Fibroblast of the conjunctiva (primary cell): ENCODE data around the gene MYH13.

ENCODE experiments used
- DNase-seq: peaks from one replicate; pipeline ENCODE4 v3.0.0-alpha.2; 2010; ENCODE audit warnings: low read depth

The MYH13 gene

DNA sequence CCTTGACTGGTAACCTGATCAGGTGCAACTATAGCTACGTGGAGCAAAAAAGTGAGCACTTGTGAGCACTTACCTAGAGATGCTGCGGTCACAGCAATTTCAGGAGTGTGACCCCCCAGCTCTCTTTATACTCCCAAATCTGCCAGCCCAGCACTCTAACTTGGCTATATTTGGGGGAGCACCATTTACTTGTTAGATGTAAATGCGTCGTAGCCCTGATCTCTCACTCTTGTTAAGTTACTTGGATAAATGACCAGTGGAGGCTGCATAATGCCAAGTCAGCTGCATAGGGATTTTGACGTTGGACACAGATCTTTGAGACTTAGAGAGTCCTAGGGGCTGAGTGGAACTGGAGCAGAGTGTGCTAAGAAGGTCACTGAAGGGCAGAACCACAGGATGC lies at the start of gene MYH13:
Gene MYH13 (minus strand): TSS at position 101 of the 400 bp plus-strand sequence. CDS start 8,476 bp downstream, outside the sequence.
- DNase-seq: no peak

DNA sequence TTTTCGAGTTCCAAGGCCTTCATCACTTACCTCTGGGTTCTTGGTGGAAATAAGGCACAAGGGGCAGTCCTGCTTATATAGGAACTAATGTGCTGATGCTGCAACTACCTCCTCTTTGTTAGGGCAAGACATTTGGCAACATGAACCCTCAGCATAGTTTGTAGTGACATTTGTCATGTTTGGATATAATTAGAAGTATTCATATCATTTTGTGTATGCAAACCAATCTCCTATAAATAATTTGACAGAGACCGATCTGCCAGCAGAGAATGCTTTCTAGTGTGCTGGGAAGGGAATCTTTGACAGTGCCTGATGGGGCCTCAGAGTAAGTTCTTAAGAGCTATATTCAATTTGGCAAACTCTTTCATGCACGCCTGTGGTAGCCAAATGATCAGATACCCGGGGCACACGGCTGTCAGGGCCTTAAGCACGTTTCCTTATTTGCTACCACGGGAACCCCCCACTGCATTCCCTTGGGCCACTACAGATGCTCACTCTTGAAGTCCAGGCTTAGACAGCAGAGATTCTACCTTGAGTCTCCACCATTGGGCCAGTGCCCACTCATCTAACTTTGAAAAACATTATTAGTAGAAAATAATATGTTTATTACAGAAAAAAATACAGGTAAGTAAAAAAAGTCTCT lies 49.2 kb upstream of the MYH13 start, which contains the start of gene MYH8:
Gene MYH8 (minus strand): TSS at position 51 of the 643 bp plus-strand sequence. CDS start 1,723 bp downstream, outside the sequence.
- no peak for DNase-seq

DNA sequence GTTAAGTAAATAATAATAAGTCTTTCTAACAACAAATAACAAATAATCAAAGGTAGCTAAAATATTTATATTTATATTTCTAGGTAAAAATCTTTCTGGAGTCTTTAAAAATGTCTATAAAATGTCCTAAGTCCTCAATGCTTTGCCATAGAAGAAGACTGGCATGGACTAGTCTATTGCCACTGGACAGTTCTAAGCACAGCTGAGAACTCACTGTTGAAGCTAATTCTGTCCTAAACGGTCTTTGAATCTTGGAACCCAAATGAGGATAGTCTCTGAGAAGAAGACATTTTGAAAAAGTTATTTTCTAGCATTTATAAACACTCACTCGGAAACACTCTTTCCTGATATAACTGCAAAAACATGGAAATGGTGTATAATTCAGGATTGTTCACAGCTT lies 48.4 kb upstream of the MYH13 start:
- no peak for DNase-seq

DNA sequence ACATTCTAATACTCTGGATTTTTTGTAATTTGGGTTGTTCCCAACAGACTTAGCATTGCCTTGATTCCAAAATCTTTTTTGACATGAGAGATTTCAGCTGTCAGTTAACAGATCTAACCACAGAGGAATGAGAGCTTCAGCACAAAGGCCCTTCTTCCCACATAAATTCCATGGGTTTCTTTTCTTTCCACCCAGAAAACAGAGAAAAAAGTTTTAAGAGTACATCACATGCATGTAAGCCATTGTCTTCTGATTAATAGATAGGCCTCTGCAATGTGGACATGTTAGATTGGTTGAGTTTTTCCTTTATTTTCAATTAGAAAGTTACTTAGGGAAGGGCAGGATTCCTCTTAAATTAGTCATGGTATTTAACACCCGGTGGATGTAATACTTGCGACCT lies 48.0 kb upstream of the MYH13 start:
- no peak for DNase-seq

DNA sequence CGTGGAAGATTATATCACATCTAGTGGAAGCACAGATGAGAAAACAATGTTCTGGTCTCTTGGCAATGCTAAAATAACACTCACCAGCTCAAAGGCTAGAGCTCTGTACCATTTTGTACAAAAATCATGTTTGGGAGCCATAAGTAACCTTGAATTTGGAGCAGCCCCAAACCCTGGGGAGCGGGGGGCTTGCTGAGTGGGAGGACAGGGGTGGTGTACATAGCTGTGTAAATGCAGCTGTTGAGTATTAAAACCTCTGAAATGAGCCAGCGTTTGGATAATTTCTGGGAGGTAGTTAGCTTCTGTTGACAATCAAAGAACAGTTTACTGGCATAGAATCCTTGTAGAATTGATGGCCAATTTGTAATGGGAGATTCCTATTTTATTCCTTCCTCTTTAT lies 44.6 kb upstream of the MYH13 start:
- no peak for DNase-seq

DNA sequence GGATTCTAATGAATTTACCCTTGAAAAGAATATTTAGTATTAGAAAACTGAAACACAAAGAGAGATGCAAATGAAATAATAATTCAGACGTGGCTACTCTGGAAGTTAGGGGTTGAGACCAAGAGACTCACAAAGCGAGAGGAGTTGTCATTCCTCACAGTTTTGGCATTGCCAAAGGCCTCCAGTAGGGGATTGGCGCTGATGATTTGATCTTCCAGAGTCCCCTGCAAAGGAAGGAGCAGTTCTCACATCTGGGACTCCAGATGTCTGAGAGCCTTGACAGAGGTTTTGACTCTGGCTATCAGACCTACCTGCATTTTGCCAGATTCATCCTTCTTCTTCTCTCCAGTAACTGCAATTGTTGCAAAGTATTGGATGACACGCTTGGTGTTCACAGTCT lies 42.4 kb upstream of the MYH13 start:
- no peak for DNase-seq

DNA sequence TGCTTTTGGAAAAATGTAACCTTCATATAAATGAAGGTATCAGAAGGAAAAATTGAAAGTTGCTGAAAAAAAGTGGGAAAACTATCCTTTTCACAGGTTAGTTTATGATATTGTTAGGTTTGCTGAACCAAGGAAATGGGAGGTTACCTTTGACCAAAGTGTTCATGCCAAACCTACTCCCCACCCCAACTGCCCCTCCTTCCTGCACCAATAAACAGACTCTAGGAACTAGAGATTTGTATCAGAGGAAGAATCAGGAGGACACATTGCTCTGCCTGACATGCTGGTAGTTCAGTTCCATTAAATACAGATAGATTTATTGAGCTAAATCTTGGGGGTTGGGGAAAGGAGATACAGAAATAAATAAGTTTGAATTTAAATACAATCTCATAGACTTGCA lies 30.8 kb upstream of the MYH13 start:
- DNase-seq: no peak

DNA sequence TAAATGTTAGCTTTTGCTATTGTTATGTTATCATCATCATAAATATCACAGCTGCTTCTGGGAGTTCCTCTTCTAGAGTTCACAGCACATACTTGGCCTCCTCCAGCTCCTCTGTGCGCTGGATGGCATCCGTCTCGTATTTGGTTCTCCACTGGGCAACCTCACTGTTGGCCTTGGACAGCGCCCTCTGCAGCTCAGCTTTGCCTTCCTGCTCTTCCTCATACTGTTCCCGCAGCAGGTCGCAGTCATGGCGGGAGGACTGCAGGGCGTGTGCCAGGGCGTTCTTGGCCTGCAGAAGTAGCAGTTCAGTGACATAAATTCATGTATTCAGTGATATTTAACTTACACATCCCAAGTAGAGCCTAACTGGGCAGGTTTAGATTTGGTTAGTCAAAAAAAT lies 25.5 kb upstream of the MYH13 start:
- no peak for DNase-seq

DNA sequence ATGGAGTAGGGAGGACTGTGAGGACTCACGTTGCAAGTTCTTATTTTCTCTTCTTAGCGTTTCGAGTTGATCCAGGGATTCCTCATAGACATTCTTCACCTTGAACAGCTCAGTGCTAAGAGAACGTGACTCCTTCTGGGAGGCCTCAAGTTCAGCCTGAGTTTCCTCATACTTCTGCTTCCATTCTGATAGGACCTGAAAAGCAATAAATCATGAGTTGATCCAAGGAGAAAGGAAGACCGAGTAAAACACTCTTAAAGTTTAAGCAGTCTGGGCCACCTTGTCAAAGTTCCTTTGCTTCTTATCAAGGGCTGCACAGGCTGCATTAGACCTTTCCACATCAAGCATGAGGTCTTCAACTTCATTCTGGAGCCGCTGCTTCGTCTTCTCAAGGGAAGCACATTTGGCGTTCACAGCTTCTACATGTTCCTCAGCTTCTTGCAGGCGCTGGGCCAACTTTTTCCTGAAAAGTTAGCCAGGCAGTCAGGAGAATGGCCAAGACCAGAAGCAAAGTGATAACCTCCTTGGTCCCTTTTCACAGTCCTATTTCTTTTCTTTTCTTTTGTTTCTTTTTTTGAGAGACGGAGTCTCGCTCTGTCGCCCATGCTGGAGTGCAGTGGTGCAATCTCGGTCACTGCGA lies 23.8 kb upstream of the MYH13 start:
- no peak for DNase-seq

DNA sequence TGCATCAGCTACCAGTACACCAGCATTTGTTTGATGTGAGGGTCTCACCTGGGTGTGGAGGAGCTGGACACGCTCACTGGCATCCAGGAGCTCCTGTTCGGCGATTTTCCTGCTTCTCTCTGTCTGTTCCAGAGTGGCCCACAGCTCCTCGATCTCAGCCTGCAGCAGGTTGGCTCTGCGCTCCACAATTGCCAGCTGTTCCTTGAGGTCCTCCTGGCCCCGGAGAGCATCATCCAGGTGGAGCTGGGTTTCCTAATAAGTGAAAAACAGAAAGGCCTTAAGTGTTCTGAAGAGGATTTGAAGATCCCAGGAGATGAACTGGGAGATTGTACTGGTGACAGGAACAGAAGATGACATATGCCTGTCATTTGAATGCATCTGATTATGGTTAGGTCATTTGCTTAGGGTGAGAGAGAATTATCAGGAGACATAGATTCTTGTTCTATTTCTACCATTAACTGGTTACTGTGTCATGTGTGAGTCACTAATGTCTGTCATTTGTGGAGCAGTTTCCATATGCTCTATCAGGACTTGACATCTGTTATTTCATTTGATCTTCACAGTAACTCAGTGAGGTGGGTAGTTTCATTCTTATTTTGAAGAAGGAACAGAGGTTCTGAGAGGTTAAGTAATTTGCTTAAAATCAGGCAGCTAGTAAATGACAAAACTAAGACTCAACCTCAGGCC lies 21.5 kb upstream of the MYH13 start:
- DNase-seq: no peak

DNA sequence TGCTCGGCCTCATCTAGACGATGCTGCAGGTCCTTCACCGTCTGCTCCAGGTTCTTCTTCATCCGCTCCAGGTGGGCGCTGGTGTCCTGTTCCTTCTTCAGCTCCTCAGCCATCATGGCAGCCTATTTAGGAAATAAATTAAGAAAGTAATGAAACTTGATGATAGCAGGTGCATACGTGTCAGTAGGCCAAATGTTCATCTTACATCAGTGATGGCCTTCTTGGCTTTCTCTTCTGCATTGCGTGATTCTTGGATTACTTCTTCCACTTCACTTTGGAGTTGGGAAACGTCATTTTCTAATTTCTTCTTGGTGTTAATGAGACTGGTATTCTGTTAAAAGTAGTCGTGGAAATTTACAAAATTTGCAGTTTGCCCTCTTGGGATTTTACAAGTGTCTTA lies 20.1 kb upstream of the MYH13 start:
- DNase-seq: no peak

DNA sequence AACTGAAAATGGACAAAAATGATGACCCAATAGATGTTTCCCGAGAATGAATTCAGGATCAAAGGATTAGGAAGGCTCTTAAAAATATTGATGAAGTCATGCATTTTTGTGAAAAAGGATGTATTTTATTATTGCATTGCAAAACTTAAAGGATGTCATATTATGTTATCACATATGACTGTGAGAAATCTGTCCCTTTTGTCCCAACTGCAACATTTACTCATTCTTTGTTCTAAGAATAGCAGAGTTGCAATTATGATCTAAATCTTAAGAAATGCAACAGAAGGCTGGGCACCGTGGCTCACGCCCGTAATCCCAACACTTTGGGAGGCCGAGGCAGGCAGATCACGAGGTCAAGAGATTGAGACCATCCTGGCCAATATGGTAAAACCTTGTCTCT lies 13.1 kb upstream of the MYH13 start:
- DNase-seq: no peak

DNA sequence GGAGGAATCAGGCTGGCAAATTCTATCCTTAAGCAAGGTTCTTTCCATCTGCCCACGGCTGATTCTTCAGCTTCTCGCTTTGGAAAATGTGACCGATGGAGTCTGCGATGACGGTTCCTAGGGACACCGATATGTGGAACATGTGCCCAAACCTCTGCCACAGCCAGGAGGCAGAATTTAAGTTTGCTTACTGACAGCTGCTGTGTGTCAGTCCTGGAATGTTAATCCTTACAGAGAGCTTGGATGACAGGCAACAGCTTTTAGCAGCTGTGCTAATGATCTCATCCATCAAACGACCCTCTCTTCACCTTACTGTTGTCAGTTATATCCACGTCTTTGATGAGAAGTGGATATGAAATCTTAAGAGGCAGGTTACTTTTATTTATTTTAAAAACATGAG lies 11.4 kb upstream of the MYH13 start:
- no peak for DNase-seq

DNA sequence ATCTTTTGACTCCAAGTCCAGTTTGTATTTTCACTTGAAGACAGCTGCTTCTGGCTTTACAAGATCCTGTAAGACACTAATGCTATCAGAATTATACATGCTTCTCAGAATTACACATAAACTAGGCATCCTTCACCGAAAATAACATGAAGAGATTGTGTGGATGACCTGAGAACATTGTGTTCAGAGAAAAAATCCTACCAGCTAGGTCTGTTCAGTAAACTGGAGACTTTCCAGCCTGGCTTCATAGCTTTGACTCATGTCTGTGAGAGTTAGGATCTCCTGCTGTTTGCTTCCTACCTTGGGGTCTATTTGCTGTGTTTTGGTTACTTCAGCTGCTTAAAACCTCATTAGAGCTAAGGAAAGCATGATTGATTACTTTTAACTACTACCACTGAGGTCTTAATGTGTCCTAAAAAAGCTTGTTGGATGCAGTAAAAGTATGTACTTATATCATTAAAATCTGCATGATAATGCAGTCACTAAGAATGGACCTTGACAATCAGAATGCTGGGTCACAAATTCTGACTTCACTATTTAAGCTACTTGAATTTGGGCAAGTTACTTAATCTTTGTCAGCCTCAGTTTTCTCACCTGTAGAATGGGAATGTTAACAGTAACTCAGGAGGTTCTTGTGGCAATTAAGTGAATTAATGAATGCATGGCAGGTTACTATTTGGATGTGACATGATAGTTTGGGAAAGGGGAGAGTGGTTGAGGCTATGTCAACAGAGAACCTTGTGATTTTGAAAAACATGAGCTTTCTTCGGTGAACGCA lies 8.0 kb upstream of the MYH13 start:
- DNase-seq: no peak

DNA sequence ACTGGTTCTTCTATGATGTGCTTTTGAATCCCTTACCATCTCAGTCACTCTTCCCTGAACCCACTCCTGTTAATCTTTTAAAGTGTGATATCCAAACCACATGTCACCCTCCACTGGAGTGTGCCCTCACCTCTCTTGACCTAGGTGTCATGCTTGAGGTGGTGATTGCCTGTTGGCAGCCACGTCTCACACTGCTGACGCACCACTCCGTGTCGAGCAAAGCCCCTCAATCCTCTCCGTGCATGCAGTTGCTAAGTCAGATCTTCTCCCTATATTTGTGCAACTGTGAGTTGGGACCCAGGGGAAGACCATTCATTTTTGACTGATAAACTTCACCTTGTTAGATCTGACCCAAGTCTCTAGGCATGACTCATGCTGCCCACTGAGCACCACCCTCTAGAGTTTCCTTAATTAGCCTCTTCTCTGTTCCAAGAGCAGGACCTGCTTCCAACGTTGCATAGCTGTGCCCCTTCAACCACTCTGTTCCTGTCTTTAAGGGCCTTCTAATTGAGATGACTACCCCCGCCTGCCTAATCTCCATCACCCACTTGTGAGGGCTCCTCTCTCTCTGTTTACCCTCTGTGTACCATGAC lies 2.7 kb downstream of the MYH13 start:
- DNase-seq: no peak

DNA sequence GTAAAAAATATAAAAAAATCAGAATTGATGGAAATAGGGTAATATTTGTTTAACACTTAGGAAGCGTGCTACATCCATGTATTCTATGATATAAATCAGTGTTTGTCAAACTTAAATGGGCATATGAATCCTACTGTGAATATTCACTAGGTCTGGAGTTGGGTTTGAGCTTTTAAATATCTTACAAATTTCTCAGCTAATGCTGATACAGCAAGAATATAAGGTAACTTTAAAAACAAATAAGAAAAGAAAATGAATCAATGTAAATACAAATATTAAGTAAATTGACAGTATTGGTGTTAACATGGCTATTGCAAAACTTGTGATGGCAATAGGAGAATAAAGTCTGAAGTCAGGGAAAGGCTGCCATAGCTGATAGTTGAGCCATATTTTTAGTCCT lies 3.6 kb downstream of the MYH13 start:
- no peak for DNase-seq

DNA sequence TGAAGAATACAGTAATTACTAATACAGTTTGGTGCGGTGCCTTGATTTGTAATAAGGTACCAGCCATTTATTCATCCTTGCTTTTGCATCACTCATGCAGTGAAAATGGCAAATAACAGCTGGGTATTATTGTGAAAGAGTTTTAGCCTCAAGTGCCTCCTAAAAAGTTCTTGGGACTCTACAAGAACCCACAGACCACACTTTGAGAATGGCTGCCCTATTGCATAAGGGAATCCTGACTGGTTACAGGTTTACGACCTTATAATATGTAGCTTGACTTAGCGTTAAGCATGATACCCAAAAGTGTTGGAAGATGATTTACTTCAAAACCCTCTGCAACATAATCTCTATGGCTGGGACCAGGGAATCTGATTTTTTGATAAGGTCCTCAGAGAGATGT lies 4.2 kb downstream of the MYH13 start:
- no peak for DNase-seq

DNA sequence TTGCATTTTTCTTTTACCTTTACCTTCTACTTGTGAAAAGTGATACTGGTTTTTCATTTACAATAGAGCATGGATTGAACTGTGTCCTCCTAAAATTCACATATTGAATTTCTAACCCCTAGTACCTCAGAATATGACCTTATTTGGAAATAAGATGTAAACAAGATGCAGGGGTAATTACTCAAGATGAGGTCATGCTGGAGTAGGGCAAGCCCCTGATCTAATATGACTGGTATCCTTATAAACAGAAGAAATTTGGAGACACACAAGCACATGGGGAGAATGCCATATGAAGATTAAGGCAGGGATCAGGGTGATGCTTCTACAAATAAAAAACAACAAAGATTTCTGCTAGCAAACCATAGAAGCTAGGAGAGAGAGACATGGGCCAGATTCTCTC lies 12.2 kb downstream of the MYH13 start:
- no peak for DNase-seq

DNA sequence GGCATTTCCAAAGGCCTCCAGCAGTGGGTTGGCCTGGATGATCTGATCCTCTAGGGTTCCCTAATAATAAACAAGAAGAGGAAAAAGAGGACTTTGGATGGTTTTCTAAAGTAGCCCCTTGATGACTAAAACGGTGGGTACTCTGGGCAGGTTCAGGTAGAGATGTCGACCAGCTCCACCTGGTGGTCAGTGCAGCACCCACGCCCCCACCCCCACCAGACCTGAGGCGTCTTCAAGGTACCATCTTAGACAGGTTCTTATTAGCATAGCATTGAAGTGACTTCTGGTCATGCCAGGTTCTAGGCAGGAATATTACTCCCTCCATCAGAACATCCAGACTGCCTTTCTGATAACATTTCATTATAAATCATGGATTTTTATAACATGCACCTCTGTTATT lies 15.0 kb downstream of the MYH13 start:
- DNase-seq: no peak

DNA sequence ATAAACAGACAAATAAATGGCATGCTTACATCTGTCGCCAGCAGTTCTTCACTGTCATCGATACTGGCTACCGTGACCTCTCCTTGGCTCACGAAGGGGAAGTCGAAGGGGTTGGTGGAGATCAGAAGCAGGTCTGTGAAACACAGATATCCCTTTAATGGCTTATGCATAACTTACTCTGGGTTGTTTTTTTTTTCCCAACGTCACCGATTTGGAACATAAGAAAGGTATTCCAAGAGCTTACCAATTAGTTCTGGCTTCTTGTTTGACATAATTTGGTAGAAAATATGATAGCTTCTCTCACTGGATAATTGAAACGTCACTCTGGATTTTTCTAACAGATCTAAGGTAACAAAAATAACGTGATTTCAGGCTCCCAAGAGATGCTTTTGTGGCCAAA lies 18.2 kb downstream of the MYH13 start:
- no peak for DNase-seq

DNA sequence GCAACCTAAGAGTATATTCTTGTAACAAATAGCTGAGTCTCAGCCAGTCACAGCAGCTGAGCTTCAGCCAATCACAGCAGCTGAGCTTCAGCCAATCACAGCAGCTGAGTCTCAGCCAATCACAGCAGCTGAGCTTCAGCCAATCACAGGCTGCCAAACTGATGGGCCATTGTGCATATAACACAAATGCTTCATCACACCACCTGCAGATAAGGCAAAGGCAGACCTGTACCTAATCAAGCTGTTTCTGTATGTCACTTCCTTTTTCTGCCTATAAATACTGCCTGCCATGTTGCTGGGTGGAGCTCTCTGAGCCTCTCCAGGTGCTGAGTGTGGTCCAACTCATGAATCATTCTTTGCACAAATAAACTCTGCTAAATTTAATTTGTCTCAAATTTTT lies 19.9 kb downstream of the MYH13 start:
- no peak for DNase-seq

DNA sequence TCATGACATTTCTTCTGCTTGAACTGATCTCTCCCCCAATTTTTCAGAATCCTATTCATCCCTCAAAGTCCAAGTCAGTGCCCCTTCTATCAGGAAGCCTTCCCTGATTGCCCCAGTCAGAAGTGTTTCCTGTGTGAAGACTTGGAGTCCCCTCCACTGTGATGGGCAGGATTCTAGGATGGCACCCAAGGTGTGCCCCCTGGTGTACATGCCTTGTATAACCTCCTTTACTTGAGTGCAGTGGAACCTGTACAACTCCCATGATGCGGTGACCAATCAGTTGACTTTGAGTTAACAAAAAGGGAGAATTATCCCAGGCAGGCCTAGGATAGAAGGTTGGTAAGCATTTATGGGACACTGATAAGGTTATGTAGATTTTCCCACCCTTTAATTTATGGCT lies 23.4 kb downstream of the MYH13 start:
- DNase-seq: no peak
